CD8-positive, alpha-beta memory T cell (primary cell): ENCODE measurements around the gene CPNE2. TPM values are rescaled to one million over a fixed set of nuclear protein-coding genes. Genes with fewer than 3 reads are reported as not detected.
A peak's percentile ranks its signal among the peaks of the same experiment; 100 is the strongest.

Source experiments
- CTCF ChIA-PET: fragments of 350-600 bp; sonication (Branson Sonifier 250); formaldehyde crosslinking; loops from one replicate; lab custom pipeline; 2021; ENCODE audit warnings: antibody characterized with exemption; lab: Charles Lee
- POLR2A ChIA-PET: fragments of 350-600 bp; sonication (Branson Sonifier 250); formaldehyde crosslinking; loops from one replicate; lab custom pipeline; 2021; ENCODE audit warnings: antibody characterized with exemption; lab: Charles Lee
- DNase-seq, 5 donors: peaks; one replicate each; pipeline versions ENCODE4 v3.0.0 to v3.0.0-alpha.2; 2020 to 2022; ENCODE audit warnings: mixed read lengths in 1 of 5
- H3K27ac ChIP-seq: one replicate; pipeline ENCODE4 v1.7.0; 2013; ENCODE audit warnings: low read depth, mild to moderate bottlenecking, low read length, moderate library complexity
- H3K27me3 ChIP-seq: 2 replicates; pipeline ENCODE4 v1.7.0; 2013; ENCODE audit warnings: low read length, mild to moderate bottlenecking; ENCODE audit not compliant: insufficient read depth, poor library complexity, severe bottlenecking
- H3K36me3 ChIP-seq: 2 replicates; pipeline ENCODE4 v1.7.0; 2013; ENCODE audit warnings: mild to moderate bottlenecking, low read length, moderate library complexity; ENCODE audit not compliant: insufficient read depth
- H3K4me1 ChIP-seq: 2 replicates; pipeline ENCODE4 v1.7.0; 2013; ENCODE audit warnings: mild to moderate bottlenecking, low read length, moderate library complexity; ENCODE audit not compliant: insufficient read depth
- H3K4me3 ChIP-seq: 2 replicates; pipeline ENCODE4 v1.7.0; 2013; ENCODE audit warnings: mild to moderate bottlenecking, low read length
- H3K9me3 ChIP-seq: 2 replicates; pipeline ENCODE4 v1.7.0; 2013; ENCODE audit warnings: mild to moderate bottlenecking, low read length
- H3K27ac Mint-ChIP-seq, 8 donors: one replicate each; pipeline ENCODE4 v1.8.0; 2020 to 2021; ENCODE audit warnings: mixed read lengths in 8 of 8, mild to moderate bottlenecking in 6 of 8, inconsistent platforms in 3 of 8, moderate library complexity in 3 of 8
- H3K27me3 Mint-ChIP-seq, 2 donors: one replicate each; pipeline ENCODE4 v1.8.0; 2020 to 2021; ENCODE audit warnings: mixed read lengths in 2 of 2, mild to moderate bottlenecking in 1 of 2, moderate library complexity in 1 of 2
- H3K36me3 Mint-ChIP-seq, 3 donors: one replicate each; pipeline ENCODE4 v1.8.0; 2020 to 2021; ENCODE audit warnings: mixed read lengths in 3 of 3, inconsistent platforms in 1 of 3, mild to moderate bottlenecking in 1 of 3
- H3K4me1 Mint-ChIP-seq, 3 donors: one replicate each; pipeline ENCODE4 v1.8.0; 2020 to 2021; ENCODE audit warnings: mixed read lengths in 3 of 3, inconsistent platforms in 1 of 3, mild to moderate bottlenecking in 1 of 3
- H3K4me3 Mint-ChIP-seq, 7 donors: one replicate each; pipeline ENCODE4 v1.8.0; 2020 to 2021; ENCODE audit warnings: mixed read lengths in 7 of 7, mild to moderate bottlenecking in 6 of 7, moderate library complexity in 4 of 7, inconsistent platforms in 2 of 7
- H3K9me3 Mint-ChIP-seq, 5 donors: one replicate each; pipeline ENCODE4 v1.8.0; 2020 to 2022; ENCODE audit warnings: mixed read lengths in 5 of 5, mild to moderate bottlenecking in 3 of 5, moderate library complexity in 2 of 5, inconsistent platforms in 1 of 5
- polyA plus RNA-seq: library from polyadenylated mRNA; unstranded; fragments of 300-500 nt; fragmentation: Illumina TruSeq; gene quantifications from one replicate; pipeline ENCODE4 v1.2.3, GENCODE V29; 2021
- total RNA-seq, 2 experiments: library from RNA; stranded (reverse); gene quantifications; one replicate each; pipeline ENCODE4 v1.2.3, GENCODE V29; 2021

CPNE2 gene
- total RNA-seq (1 to 10 TPM; 9.4 TPM), polyA plus RNA-seq (90.4 TPM)

- H3K4me1 Mint-ChIP-seq, result peaks cover 4 to 20% (median 9%) of the 10 kb centered on the region in 3 donors
- Histone ChIP-seq H3K4me1 (peaks cover 6% of the 10 kb centered on the region), H3K4me3 (peak within 1 kb of the TSS; percentile 54), H3K9me3 (no peaks in the 10 kb centered on the region), H3K27me3 (no peaks in the 10 kb centered on the region), H3K27ac (peak within 1 kb of the TSS; percentile 43), H3K36me3 (no peaks in the 10 kb centered on the region)
- peaks cover 0 to 1% (median 0%) of the 10 kb centered on the region in 3 donors for H3K36me3 Mint-ChIP-seq
- H3K27me3 Mint-ChIP-seq, result peaks cover 0 to 5% of the 10 kb centered on the region in 2 donors
- H3K9me3 Mint-ChIP-seq, result no peaks in the 10 kb centered on the region
- peak in 1 of 5 donors; percentile 21 for DNase-seq
- CTCF ChIA-PET, result interaction anchor here (0.7 to 3.6 kb wide), 26 partner anchors 8 to 128 kb away, joined by 3 to 22 read pairs (median 5); partner anchors contain the start of genes PSME3IP1 and RSPRY1
- peak within 1 kb of the TSS in 5 of 8 donors; percentile 10 to 93 (median 33) for H3K27ac Mint-ChIP-seq
- peak within 1 kb of the TSS; percentile 72 to 92 (median 82) for H3K4me3 Mint-ChIP-seq
- POLR2A ChIA-PET, result interaction anchor here (0.6 to 1.8 kb wide), 8 partner anchors 9 to 706 kb away, joined by 3 to 7 read pairs (median 4); no protein-coding TSS in a partner anchor
These were observed at the start of gene CPNE2 for GRCh38 chr16:57091975-57092785. TSS of gene CPNE2 (plus strand) at chr16:57092583. CDS start at chr16:57110743, 18,160 bp downstream.

GRCh38 chr16:57043248-57043647, 49.1 kb upstream of the CPNE2 start:
- H3K27me3 Mint-ChIP-seq, result no peaks in the 10 kb centered on the region
- peaks cover 17 to 87% (median 24%) of the 10 kb centered on the region in 3 donors for H3K36me3 Mint-ChIP-seq
- DNase-seq, result no peak
- peak overlapping the region; percentile 74 to 99 (median 95) for H3K27ac Mint-ChIP-seq
- H3K27me3 ChIP-seq, result no peaks in the 10 kb centered on the region
- ChIA-PET CTCF (interaction anchor here (3.5 to 7.8 kb wide), 2 partner anchors 11 to 78 kb away, joined by 18 to 91 read pairs; no protein-coding TSS in a partner anchor), POLR2A (interaction anchor here (0.7 to 3.1 kb wide), 2 partner anchors 20 to 79 kb away, joined by 3 to 24 read pairs; no protein-coding TSS in a partner anchor)
- H3K36me3 ChIP-seq, result peaks cover 64% of the 10 kb centered on the region
- H3K9me3 ChIP-seq, result no peaks in the 10 kb centered on the region
- peaks cover 75% of the 10 kb centered on the region for H3K4me1 ChIP-seq
- no peak overlapping the region for H3K27ac ChIP-seq
- peak overlapping the region in 5 of 7 donors; percentile 80 to 89 (median 83) for H3K4me3 Mint-ChIP-seq
- no peak overlapping the region for H3K4me3 ChIP-seq
- no peaks in the 10 kb centered on the region for H3K9me3 Mint-ChIP-seq
- peaks cover 62 to 83% (median 68%) of the 10 kb centered on the region in 3 donors for H3K4me1 Mint-ChIP-seq

DNA sequence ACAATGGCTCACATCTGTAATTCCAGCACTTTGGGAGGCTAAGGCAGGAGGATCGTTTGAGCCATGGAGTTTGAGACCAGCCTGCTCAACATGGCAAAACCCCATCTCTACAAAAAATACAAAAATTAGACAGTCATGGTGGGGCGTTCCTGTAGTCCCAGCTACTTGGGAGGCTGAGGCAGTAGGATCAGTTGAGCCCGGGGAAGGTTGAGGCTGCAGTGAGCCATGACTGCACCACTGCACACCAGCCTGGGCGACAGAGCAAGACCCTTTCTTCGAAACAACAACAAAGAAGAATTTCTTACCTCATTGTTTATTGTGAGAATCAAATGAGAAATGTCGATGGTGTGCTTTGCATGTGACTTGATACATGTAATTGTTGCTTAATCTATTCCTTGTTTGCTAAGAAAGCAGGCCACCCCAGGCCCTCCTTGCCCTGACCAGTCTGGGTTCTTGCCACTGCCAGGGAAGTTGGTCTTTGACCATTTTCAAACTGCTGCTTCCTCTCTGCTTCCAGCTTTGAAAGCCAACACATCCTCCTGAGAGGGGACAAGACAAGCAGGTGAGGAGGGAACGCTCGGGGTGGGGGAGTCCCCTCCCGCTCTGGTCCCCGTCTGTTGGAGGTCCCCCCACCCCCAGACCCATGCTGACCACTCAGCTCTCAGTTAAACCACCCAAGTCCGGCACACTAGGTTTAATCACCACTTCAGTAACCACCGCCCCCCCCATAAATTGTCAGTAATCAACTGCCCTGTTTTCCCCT, 47.3 kb upstream of the CPNE2 start:
- H3K27ac Mint-ChIP-seq, result peak overlapping the region; percentile 85 to 96 (median 90)
- H3K27me3 Mint-ChIP-seq, result peaks cover 0 to 1% of the 10 kb centered on the region in 2 donors
- Histone ChIP-seq H3K9me3 (no peaks in the 10 kb centered on the region), H3K27me3 (no peaks in the 10 kb centered on the region), H3K27ac (no peak overlapping the region), H3K36me3 (peaks cover 65% of the 10 kb centered on the region), H3K4me1 (peaks cover 56% of the 10 kb centered on the region), H3K4me3 (no peak overlapping the region)
- H3K4me3 Mint-ChIP-seq, result peak overlapping the region in 3 of 7 donors; percentile 16 to 54 (median 16)
- ChIA-PET CTCF (interaction anchor here (1.1 to 3.7 kb wide), 8 partner anchors 32 to 85 kb away, joined by 3 to 58 read pairs (median 4); partner anchors contain the start of gene CETP), POLR2A (interaction anchor here (0.5 to 1.9 kb wide), 3 partner anchors 56 to 463 kb away, joined by 4 to 6 read pairs (median 4); partner anchors contain the start of gene NLRC5)
- H3K4me1 Mint-ChIP-seq, result peaks cover 49 to 71% (median 50%) of the 10 kb centered on the region in 3 donors
- no peak for DNase-seq
- H3K36me3 Mint-ChIP-seq, result peaks cover 10 to 87% (median 21%) of the 10 kb centered on the region in 3 donors
- no peaks in the 10 kb centered on the region for H3K9me3 Mint-ChIP-seq

- Histone ChIP-seq H3K27me3 (no peaks in the 10 kb centered on the region), H3K4me3 (no peak overlapping the region), H3K36me3 (peaks cover 64% of the 10 kb centered on the region), H3K27ac (no peak overlapping the region), H3K9me3 (no peaks in the 10 kb centered on the region), H3K4me1 (peaks cover 49% of the 10 kb centered on the region)
- ChIA-PET CTCF (interaction anchor here (0.9 to 3.7 kb wide), 12 partner anchors 15 to 122 kb away, joined by 3 to 58 read pairs (median 4); partner anchors contain the start of gene CETP), POLR2A (interaction anchor here (0.5 to 1.9 kb wide), 3 partner anchors 57 to 462 kb away, joined by 4 to 6 read pairs (median 4); partner anchors contain the start of gene NLRC5)
- peak overlapping the region in 4 of 7 donors; percentile 15 to 54 (median 16) for H3K4me3 Mint-ChIP-seq
- H3K9me3 Mint-ChIP-seq, result no peaks in the 10 kb centered on the region
- peak overlapping the region; percentile 85 to 96 (median 90) for H3K27ac Mint-ChIP-seq
- H3K27me3 Mint-ChIP-seq, result peaks cover 0 to 1% of the 10 kb centered on the region in 2 donors
- DNase-seq, result peak in 3 of 5 donors; percentile 38 to 76 (median 48)
- H3K36me3 Mint-ChIP-seq, result peaks cover 10 to 90% (median 19%) of the 10 kb centered on the region in 3 donors
- peaks cover 41 to 67% (median 44%) of the 10 kb centered on the region in 3 donors for H3K4me1 Mint-ChIP-seq
These were observed 46.5 kb upstream of the CPNE2 start for GRCh38 chr16:57045694-57046381.

GRCh38 chr16:57048095-57048494, 44.3 kb upstream of the CPNE2 start:
- H3K4me3 ChIP-seq, result no peak overlapping the region
- Mint-ChIP-seq H3K4me1 (peaks cover 21 to 48% (median 29%) of the 10 kb centered on the region in 3 donors), H3K9me3 (no peaks in the 10 kb centered on the region), H3K36me3 (peaks cover 7 to 92% (median 17%) of the 10 kb centered on the region in 3 donors), H3K27me3 (peaks cover 0 to 3% of the 10 kb centered on the region in 2 donors), H3K4me3 (peak overlapping the region in 1 of 7 donors; percentile 3), H3K27ac (peak overlapping the region; percentile 6 to 93 (median 68))
- ChIA-PET POLR2A (no interaction called here), CTCF (interaction anchor here (1.2 kb wide), 1 partner anchor 78 kb away, joined by 4 read pairs; no protein-coding TSS in a partner anchor)
- no peaks in the 10 kb centered on the region for H3K27me3 ChIP-seq
- DNase-seq, result no peak
- H3K4me1 ChIP-seq, result peaks cover 26% of the 10 kb centered on the region
- peaks cover 66% of the 10 kb centered on the region for H3K36me3 ChIP-seq
- no peak overlapping the region for H3K27ac ChIP-seq
- H3K9me3 ChIP-seq, result no peaks in the 10 kb centered on the region

GRCh38 chr16:57049678-57050077, 42.7 kb upstream of the CPNE2 start:
- DNase-seq, result no peak
- Mint-ChIP-seq H3K4me3 (no peak overlapping the region), H3K4me1 (peaks cover 19 to 41% (median 28%) of the 10 kb centered on the region in 3 donors), H3K27ac (peak overlapping the region in 2 of 8 donors; percentile 33 to 84), H3K36me3 (peaks cover 8 to 92% (median 21%) of the 10 kb centered on the region in 3 donors), H3K27me3 (peaks cover 0 to 4% of the 10 kb centered on the region in 2 donors), H3K9me3 (no peaks in the 10 kb centered on the region)
- ChIA-PET CTCF (interaction anchor here (1.2 kb wide), 1 partner anchor 80 kb away, joined by 4 read pairs; no protein-coding TSS in a partner anchor), POLR2A (interaction anchor here (0.7 kb wide), 1 partner anchor 203 kb away, joined by 3 read pairs; no protein-coding TSS in a partner anchor)
- Histone ChIP-seq H3K27ac (no peak overlapping the region), H3K36me3 (peaks cover 60% of the 10 kb centered on the region), H3K27me3 (no peaks in the 10 kb centered on the region), H3K4me3 (no peak overlapping the region), H3K9me3 (no peaks in the 10 kb centered on the region), H3K4me1 (peaks cover 15% of the 10 kb centered on the region)
